Left lobe of liver (tissue), 2 donors: ENCODE data around the gene NOTO. TPM values are rescaled to one million over a fixed set of nuclear protein-coding genes. Genes with fewer than 3 reads are reported as not detected.
"Not testable (repeated sequence)": the region's sequence is repeated elsewhere in the genome, so short reads cannot be mapped to it uniquely, and the experiment has no call there.

Source experiments
- ATAC-seq: fragments of 200-7000 bp; cut with Tn5 transposase; one replicate; pipeline ENCODE4 v1.9.1; 2020; ENCODE audit warnings: mild to moderate bottlenecking, moderate library complexity
- DNase-seq: peaks from one replicate; pipeline ENCODE4 v3.0.0-alpha.2; 2020; ENCODE audit warnings: low spot score
- total RNA-seq: library from RNA; stranded (reverse); gene quantifications from one replicate; pipeline ENCODE4 v1.2.1, GENCODE V29; 2021
- donor health status: DM: no; HTN: no; CAD: no; lungs with moderate emphysema.
- donor health status: DM: no; HTN: yes; CAD: no.

The NOTO gene
- total RNA-seq, 1 donor from 2014 or later: not detected

- ATAC-seq (no peak), DNase-seq (no peak)
Observed at GRCh38 chr2:73197579-73197978, 4.8 kb upstream of the NOTO start.

DNA sequence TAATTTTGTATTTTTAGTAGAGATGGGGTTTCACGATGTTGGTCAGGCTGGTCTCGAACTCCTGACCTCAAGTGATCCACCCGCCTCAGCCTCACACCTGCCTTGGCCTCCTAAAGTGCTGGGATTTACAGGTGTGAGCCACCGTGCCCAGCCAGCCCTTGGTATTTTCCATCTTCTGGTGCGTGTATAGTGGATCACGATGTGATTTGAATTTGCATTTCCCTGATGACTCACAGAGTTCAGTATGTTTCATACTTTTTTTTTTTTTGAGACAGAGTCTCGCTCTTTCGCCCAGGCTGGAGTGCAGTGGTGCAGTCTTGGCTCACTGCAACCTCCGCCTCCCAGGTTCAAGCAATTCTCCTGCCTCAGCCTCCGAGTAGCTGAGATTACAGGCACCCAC is 2.1 kb upstream of the NOTO start:
- DNase-seq, ATAC-seq: not testable (repeated sequence)

DNA sequence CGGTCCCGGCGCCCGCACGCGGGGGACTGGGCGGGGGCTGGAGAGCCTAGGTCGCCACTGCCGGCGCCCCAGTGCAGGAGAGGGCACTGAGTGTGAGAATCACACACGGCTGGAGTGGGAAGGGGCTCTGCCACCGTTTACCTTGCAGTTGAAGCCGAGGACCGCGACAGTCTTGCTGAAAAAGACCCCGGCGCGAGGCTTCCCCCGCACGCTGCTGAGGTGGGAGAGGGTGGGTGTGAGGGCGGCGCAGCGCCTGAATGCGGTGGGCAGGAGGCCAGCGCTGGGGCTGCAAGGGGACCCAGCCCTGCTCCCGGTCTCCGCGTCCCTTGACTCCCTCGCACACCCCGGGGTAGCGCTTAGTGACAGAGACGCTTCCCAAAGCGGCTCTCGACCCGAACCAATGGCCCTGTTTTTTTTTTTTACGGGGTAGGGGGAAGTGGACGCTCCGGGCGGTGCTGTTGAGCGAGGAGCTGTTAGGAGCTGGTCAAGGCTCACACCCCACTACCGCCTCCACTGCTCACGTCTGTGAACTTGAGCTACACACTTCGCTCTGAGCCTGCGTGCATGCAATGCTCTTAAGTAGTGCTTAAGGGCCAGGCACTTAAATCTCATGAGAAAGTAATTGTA is 794 bp downstream of the NOTO start:
- peak; percentile 34 for ATAC-seq
- no peak for DNase-seq

GRCh38 chr2:73205611-73206010 is 3.2 kb downstream of the NOTO start:
- ATAC-seq: no peak
- DNase-seq: no peak

- no peak for ATAC-seq
- no peak for DNase-seq
Observed at GRCh38 chr2:73208258-73208657, 5.9 kb downstream of the NOTO start.

GRCh38 chr2:73210019-73210418 is 7.6 kb downstream of the NOTO start:
- no peak for ATAC-seq
- no peak for DNase-seq

- DNase-seq: no peak
- no peak for ATAC-seq
Observed at GRCh38 chr2:73210696-73211095, 8.3 kb downstream of the NOTO start.

- DNase-seq: no peak
- no peak for ATAC-seq
Observed at GRCh38 chr2:73212098-73212447, 9.7 kb downstream of the NOTO start.

GRCh38 chr2:73212448-73213176 is 10.2 kb downstream of the NOTO start:
- peak; percentile 63 for DNase-seq

DNA sequence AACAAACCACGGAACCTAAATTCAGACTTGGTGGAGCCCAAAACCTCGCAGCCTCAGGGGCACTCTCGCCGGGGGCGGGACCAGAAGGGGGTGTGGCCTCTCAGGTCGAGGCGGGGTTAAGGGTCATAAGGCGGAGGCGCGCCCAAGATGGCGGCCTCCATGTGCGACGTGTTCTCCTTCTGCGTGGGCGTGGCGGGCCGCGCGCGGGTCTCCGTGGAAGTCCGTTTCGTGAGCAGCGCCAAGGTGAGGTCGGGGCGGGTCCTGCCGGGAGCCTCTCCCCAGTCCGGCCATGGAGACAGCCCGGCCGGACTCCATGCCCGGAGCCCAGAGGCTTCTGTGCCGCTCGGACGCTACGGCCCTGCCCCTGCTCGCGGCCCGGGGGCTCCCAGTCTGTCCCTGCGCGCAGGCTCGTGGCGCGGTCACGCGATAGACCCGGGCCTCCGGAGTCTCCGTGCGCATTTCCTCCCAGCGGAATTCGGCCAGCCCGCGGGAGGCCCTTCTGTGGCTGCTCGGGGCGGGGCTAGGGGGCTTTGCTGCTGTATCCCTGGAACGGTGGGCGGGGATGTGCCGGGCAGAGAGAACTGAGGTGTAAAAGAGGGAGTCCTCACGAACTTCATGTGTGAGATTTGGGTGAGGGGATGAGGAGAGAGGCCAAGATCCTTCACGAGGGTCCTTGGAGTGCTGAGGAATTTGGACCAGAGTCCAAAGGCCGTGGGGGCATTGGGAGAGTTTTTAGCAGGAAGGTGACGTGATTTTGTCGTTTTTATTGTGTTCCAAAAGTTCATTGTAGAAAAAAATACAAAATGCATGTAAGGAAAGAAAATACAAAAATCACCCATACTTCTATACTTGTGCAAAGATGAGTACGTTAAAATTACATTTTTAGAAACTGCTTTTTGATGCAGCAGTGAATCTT is 12.0 kb downstream of the NOTO start, which contains the start of gene SMYD5:
SMYD5 (plus strand) TSS at position 126 of the 916 bp plus-strand sequence; CDS start at position 148, 22 bp downstream.
- DNase-seq (peak; percentile 88), ATAC-seq (peak; percentile 94)

More at GRCh38 chr2:73212448-73213176, 10.2 kb downstream of the NOTO start:
- peak; percentile 71 for ATAC-seq

DNA sequence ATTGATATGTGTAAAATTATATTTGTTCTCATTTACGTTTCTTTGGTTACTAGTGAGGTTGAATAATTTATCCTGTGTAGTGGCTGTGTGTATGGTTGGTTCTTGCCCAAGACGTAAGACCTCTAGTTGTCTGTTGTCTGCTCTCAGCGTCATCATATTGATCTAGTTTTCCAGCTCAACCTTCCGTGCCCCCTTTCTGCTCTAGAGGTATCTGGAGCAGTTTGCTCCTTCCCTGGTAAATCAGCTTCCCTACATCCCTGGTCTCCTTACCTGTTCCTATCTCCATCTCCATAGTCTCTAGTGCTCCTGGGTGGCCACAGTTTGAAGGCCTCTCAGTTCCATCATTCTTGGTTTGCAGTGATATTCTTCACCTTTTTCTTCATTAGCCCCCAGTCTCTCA is 12.9 kb downstream of the NOTO start:
- DNase-seq: no peak
- no peak for ATAC-seq

- DNase-seq (no peak), ATAC-seq (no peak)
Observed at GRCh38 chr2:73217160-73217559, 14.8 kb downstream of the NOTO start.

DNA sequence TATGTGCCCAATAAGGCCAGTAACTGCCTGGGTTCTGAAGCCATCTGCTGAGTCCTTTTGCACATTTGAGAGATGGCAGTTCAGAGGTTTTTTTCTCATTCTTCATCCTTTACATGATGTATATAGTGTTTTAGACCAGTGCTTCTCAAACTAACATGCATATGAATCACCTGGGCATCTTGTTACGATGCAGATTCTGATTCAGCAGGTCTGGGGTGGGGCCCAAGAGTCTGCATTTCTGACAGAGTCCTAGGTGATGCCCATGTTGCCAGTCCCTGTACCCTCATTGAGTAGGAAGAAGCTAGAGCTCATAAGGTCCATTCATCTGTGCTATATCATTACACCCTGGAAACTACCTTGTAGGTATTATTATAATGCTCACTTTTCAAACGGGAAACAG is 15.5 kb downstream of the NOTO start:
- ATAC-seq (no peak), DNase-seq (no peak)

DNA sequence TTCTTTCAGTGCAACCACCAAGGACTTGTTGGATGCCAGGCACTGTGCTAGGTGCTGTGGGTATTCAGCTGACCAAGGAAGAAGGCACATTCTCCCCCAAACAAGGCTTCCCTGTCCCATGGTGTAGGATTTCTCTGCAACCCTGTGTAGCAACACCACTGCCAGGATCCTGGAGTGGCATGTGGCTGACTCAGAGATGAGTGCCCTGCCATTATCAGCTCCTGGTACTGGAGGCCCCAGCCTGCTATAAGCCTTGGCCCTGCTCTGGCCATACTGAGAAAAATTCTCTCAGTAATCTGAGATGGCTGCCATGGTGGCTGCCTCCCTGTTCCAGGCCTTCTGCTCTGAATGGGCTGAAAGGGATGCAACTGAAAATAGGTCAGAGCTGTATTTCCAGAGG is 15.9 kb downstream of the NOTO start:
- ATAC-seq: no peak
- no peak for DNase-seq

DNA sequence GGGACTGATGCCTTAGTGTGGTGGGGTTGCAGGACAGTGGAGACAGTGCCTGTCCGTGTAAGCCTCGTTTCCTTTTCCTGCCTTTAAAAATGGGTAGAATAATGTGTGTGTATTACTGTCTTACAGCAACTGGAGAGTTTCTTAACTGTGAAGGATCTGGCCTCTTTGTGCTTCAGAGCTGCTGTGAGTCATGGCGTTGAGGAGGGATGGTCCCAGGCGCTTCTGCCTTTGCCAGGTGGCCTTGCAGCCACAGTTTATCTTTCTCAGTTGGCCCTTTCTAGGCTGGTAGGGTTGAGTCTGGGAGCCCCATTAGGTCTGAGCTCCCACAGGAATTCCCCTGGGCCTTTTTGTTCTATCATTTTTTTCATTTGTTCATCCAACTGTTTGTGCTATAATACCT is 21.4 kb downstream of the NOTO start:
- ATAC-seq: no peak
- DNase-seq: no peak

DNA sequence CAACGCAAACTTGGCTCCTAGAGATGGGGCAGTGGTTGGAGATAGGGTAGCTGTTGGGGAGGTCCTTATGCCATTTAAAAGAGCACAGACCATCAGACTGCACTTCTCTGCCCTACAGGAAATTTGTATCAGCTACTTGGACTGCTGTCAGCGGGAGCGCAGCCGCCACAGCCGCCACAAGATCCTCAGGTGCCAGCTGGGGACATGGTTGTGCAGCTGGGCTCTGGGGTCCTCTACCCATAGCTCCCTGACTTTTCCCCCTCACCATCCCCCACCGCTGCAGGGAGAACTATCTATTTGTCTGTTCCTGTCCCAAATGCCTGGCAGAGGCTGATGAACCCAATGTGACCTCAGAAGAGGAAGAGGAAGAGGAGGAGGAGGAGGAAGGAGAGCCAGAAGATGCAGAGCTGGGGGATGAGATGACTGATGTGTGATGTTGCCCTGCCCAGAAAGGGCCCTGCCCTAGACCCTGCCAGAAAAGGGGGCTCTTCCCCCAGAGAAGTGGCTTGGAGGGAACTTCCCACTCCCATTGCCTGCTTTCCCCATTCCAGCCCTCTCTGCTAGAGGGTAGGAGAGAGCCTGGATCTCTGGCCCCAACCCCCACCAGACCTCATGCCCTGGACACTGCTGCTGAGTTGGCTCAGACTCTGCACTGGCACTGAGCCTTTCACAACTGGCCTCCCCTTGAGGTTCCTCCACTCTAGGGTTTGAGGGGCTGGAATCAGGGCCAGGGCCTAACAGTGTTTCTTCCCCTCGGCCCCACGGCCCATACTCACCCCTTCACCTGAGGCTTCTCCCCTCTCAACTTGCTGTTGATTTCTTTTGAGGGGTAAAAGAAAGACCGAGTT is 23.4 kb downstream of the NOTO start:
- no peak for DNase-seq
- peak; percentile 60 for ATAC-seq

GRCh38 chr2:73227086-73227485 is 24.7 kb downstream of the NOTO start:
- ATAC-seq (no peak), DNase-seq (no peak)

- DNase-seq: no peak
- no peak for ATAC-seq
Observed at GRCh38 chr2:73228631-73229030, 26.3 kb downstream of the NOTO start.

- DNase-seq: no peak
- ATAC-seq: no peak
Observed at GRCh38 chr2:73232403-73233153, 30.2 kb downstream of the NOTO start.
